ENCODE data around the gene RBM4.
"Not testable (repeated sequence)": the region's sequence is repeated elsewhere in the genome, so short reads cannot be mapped to it uniquely, and the experiment has no call there.

Gene RBM4

DNA sequence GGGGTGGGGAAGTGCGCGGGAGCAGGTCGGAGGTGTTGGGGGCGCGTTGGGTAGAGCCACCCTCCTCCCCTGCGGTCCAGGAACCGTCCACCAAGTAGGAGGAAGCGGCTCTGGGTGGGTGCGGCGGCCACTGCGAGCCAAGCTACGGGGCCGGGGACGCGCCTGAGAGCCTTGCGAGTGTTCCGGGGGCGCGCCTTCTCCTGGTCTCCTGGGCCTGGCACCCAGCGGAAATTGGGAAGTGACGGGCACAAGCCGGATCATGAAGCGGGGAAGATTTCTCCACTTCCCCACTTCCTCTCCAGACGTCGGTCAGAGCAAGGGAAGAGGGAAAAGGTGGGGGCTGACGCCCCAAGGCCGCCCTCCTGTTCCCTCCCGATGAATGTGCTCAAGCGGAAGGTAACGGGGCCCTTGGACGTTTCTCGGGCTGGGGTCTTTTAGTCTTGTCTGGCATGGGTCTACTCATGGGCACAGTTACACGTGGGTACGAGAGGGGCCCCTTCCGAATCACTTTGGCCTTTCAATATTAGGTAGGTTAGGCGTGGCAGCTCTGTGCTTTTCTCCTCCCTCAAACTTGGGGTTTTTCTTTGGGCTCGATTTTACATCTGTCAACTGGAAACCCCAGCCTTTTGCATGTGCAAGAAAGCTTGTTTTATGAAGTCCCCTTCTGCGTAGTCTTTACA lies 21.2 kb upstream of the RBM4 start:
- DNase-seq (ENCODE audit: low spot score): peak; percentile 38

DNA sequence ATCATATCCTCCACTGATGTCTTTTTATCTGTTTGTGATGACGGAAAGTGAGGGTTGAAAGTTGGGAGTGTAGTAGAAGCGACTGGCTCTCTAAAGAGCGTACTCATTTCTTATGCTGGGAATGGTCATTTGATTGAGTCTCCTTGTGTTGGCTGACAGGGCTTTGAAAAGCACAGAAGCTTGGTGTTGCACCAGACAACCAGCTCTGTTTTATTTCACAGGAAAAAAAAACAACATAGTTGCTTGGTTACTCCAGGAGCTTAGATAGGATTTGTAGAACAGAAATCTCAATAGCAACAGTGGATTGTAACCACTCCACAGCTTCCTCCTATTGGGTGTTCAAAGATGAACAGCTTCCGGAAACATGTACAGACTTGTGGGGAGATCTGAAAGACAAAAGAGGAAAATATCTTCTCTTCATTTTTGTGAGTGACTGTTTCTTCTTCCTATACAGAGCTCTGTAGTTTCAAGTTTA lies 19.4 kb upstream of the RBM4 start:
- DNase-seq (ENCODE audit: low spot score): peak; percentile 78

DNA sequence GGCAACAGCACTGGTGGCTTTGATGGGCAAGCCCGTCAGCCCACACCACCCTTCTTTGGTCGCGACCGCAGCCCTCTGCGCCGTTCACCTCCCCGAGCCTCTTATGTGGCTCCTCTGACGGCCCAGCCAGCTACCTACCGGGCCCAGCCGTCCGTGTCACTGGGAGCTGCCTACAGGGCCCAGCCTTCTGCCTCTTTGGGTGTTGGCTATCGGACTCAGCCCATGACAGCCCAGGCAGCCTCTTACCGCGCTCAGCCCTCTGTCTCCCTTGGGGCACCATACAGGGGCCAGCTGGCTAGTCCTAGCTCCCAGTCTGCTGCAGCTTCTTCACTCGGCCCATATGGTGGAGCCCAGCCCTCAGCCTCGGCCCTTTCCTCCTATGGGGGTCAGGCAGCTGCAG lies 14.1 kb upstream of the RBM4 start:
- DNase-seq (ENCODE audit: low spot score): no peak

DNA sequence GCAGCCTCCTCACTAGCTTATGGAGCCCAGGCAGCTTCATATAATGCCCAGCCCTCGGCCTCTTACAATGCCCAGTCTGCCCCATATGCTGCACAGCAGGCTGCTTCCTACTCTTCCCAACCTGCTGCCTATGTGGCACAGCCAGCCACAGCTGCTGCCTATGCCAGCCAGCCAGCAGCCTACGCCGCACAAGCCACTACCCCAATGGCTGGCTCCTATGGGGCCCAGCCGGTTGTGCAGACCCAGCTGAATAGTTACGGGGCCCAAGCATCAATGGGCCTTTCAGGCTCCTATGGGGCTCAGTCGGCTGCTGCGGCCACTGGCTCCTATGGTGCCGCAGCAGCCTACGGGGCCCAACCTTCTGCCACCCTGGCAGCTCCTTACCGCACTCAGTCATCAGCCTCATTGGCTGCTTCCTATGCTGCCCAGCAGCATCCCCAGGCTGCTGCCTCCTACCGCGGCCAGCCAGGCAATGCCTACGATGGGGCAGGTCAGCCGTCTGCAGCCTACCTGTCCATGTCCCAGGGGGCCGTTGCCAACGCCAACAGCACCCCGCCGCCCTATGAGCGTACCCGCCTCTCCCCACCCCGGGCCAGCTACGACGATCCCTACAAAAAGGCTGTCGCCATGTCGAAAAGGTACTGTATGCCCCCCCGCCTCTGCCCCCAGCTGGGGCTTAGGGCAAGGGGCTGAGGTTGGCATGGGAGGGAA lies 13.3 kb upstream of the RBM4 start:
- no peak for DNase-seq (ENCODE audit: low spot score)

DNA sequence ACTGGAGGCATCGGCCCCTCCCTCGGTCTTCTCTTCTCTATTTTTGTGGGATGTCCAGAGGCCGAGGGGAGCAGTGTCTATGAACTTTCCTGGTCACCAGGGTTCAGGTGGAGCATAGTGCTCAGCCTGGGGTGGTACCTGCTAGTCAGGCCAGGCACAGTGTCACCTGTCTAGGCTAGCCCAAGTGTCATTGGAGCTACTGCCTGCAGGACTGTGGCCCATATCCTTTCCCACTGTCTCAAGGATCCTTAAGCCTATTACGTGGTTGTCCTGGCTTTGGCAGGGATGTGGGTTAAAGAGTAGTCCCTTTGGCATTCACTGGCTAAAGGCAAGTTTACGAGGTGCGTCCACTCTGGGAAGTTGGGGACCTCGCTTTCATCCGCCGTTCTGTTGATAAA lies 12.8 kb upstream of the RBM4 start:
- DNase-seq (ENCODE audit: low spot score): no peak

DNA sequence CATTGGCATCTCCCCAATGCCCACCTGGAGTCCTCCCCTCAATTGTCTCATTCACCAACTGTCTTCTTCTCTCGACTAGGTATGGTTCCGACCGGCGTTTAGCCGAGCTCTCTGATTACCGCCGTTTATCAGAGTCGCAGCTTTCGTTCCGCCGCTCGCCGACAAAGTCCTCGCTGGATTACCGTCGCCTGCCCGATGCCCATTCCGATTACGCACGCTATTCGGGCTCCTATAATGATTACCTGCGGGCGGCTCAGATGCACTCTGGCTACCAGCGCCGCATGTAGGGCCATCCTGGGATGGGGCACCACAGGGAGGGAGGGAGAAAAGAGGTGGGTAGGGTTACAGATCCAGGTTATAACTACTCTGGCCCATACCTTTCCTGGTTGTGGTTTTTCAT lies 12.1 kb upstream of the RBM4 start:
- no peak for DNase-seq (ENCODE audit: low spot score)

DNA sequence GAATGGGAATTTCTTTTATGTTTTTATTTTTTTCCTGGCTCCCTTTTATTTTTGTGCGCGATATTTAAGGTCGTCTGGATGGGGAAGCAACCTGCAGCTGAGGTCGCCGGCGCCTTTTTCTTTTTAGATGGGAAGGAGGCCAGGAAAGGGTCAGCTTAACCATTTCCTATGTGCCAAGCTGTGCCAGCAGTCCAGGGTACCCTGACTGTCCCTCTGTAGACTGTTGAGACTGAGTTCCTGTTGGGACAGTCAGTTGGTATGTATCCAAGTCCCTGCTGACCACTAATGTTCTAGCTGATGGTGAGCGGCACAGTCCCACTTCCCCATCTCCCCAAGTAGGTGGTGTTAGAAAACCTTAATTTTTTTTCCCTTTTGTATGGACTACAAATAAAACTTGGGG lies 11.6 kb upstream of the RBM4 start:
- no peak for DNase-seq (ENCODE audit: low spot score)

DNA sequence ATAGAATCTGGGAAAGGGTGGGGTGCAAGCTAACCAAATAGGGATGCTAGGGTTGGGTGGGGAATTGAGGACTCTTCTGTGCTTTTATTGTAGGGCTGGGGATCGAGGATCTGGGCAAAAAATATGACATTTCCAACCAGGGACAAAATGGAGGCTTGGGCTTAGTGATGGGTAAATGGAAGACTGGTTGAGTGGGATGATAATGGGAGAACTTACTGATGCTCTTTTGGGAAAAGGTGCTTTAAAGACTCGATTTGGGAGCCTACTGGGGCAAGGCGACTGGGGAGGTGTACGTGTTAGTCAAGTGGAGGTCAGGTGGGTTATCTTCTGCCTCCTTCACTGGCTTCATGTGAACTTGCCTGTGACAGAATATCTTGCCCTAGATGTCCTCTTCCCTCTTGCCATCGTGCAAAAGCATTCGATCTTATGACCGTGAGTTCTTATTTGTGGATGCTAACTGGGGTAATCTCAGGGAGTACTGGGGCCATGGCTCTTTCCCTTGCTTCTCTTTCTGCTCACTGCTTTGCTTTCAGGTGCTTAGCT lies 10.4 kb upstream of the RBM4 start:
- no peak for DNase-seq (ENCODE audit: low spot score)

DNA sequence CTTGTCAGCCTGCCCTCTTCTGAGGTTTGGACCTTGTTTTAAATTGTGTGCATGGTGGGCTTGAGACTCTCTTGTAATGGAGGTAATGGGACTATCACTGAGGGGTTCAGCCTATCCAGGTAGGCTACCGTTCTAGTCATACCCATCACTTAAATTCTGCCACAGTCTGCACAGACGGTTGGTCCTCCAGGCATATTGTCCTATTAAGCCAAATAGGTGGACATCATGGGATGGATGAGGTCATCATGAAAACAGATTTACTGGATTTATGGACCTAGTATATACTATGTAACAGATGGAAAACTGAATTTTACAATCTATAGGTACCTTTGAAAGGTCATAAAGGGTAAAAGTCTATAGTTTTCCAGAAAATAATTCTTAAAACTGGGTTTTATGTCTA lies 9.1 kb upstream of the RBM4 start:
- no peak for DNase-seq (ENCODE audit: low spot score)

DNA sequence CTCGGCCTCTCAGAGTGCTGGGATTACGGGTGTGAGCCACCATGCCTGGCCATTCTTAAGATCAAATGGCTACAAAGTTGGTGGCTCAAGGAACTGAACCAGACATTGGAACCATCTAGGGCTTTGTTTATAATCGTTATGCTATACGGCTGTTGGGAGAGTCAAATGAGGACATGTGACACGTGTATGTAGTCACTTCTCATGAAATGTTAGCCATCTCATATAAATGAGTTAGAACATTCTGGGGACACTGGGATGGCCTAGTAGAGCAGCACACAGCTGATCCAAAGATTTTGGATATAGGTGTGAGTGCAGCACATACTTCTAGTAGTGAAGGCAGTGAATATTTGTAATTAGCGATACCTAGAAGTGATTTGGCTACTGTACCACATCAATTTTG lies 6.6 kb upstream of the RBM4 start:
- no peak for DNase-seq (ENCODE audit: low spot score)

DNA sequence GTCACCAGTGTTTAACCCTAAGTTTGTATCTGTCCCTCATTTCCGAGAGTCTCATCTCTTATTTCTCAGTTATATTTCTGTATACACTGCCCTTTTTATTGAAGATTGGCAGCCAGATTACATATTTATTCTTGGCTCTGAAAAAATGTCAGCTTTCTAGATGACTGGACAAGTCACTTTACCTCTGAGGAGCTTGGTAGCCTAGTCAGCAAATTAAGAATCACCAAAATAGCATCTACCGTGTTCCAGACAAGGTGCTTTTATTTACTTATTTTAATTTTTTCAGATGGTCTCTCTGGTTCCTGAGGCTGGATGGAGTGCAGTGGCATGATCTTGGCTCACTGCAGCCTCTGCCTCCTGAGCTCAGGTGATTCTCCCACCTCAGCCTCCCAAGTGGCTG lies 5.6 kb upstream of the RBM4 start:
- no peak for DNase-seq (ENCODE audit: low spot score)

DNA sequence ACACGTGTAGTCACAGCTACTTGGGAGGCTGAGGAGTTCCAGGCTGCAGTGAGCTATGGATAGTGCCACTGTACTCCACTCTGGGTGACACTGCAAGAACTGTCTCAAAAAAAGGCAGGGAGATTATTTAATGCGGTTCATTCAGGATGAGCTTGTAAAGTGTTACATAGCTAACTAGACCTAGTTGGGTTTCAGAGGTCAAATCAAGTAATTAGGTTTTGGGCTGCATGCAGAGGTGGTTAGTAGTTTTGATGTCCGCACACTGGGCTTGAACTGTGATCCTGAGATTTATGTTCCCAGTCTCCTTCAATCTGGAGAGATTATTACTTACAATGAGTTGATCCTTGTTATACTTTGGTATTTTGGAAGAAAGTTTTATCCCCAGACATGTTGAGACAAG lies 2.1 kb upstream of the RBM4 start:
- no peak for DNase-seq (ENCODE audit: low spot score)

DNA sequence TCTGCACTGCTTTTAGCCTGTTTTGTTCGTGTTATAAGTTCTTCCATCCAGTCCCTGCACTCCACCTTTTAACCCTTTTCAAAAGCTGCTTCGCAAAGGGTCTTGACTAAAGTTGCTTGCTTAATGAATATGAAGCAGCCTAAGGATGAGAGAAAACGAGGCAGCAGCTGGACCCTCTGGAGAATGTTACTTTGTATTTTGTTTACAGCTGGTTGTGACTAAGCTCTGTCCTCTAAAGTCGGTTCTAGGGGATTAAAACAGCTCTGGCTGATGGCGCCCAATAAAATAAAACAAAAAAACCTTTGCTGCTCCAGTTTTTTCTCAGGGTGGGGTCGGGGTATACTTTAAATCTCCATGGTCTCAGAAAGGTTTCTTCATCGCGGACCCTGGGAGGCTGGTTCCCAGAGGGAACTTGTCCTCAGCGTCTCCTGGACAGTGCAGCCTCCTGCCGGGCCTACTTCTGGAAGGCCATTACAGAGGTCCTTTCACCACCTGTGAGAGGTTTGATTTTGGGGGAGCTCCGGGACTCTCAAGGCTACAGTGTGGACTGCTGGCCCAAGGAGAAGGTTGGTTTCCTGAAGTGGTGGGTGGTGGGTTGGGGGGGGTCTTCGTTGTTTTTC lies 836 bp upstream of the RBM4 start:
- DNase-seq (ENCODE audit: low spot score): no peak

DNA sequence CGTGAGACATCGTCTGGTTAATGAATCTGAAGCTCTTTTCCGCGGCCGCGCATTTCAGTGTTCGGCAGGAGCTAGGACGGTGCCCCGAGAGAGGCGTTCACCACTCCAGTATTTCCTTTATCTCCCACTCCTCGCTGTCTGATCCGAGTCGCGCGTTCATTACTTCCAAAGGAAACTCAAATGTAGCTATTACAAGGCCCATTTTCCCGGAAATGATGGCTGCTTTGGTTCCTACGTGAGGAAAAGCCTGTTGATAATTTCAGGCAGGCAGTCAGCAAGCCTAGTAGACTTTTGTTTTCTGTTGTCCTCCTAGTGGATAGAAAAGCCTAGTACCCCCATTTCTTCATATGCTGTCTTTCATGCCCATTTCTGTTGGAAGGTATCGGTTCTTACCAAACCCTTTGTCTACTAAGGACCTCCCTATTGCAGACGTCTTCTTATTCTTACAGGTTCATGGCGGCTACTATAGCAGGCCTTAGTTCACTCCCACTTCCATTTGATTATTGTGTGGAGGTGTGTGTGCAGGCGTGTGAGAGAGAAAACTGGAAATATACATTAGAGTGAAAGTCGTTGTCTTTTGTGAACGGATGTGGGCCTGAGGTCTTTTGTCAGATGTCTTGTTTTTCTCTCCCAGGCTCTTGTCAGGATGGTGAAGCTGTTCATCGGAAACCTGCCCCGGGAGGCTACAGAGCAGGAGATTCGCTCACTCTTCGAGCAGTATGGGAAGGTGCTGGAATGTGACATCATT lies 737 bp downstream of the RBM4 start:
- DNase-seq (ENCODE audit: low spot score): peak; percentile 30

DNA sequence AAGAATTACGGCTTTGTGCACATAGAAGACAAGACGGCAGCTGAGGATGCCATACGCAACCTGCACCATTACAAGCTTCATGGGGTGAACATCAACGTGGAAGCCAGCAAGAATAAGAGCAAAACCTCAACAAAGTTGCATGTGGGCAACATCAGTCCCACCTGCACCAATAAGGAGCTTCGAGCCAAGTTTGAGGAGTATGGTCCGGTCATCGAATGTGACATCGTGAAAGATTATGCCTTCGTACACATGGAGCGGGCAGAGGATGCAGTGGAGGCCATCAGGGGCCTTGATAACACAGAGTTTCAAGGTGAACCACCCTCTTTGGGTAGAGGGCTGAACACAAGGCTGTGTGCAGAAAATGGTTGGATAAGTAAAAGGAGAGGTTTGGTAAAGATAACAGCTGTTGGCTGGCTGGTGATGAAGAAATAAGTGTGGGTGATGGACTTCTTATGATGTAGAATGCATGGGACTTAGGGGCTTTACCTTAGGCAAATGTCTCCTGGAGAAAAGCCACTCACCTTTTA lies 1.4 kb downstream of the RBM4 start:
- DNase-seq (ENCODE audit: low spot score): not testable (repeated sequence)

DNA sequence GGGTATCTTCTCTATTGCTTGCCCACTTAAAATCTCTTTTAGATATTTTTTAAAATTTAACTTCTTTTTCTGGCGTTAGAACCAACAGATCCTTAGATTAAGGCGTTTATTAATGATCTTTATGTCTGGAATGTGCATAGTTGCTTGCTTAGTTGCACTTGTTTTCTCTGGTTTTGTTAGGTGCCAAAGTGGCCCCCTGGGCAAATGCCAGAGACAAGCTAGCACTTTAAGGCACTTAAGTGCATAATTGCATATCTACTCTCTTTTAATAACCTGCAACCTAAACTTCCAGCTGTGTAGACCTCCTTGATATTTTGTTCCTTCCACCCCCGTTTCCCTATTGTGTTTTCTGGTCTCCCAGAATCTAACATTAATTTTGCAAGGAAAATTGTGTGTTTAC lies 3.3 kb downstream of the RBM4 start:
- DNase-seq (ENCODE audit: low spot score): no peak

DNA sequence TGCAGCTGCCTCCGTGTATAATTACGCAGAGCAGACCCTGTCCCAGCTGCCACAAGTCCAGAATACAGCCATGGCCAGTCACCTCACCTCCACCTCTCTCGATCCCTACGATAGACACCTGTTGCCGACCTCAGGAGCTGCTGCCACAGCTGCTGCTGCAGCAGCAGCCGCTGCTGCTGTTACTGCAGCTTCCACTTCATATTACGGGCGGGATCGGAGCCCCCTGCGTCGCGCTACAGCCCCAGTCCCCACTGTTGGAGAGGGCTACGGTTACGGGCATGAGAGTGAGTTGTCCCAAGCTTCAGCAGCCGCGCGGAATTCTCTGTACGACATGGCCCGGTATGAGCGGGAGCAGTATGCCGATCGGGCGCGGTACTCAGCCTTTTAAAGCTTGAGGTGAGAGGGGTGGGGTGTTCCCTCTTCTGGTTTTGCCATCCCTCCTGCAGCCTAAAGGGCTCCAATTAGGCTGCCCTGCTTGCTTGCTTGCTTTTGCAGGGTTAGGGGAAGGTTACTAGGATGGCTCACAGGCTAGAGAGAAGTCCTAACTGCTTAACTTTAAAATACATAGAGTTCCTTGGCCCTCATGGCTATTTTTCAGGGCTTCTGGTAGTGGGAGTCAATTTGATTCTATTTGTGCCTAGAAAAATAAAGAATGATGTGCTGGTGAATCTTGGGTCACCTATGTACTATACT lies 5.4 kb downstream of the RBM4 start:
- no peak for DNase-seq (ENCODE audit: low spot score)

DNA sequence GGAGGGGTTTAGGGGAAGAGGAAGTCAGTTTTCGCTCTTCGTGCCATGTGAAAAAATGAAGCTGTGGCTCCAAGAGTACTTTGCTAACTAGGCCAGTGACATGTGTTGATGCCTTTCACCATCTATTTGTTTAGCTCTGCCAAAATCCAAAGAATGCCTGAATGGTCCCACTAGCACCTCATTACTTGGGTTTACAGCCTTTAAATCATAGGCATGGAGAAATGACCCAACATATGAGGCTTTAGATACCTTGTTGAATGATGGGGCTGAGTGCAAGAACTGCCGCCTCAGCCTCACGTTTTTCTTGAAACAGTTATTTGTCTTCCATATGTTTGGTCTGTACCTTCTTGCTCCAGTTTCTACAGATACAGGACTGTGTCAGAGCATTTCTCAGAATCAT lies 8.3 kb downstream of the RBM4 start:
- DNase-seq (ENCODE audit: low spot score): no peak

DNA sequence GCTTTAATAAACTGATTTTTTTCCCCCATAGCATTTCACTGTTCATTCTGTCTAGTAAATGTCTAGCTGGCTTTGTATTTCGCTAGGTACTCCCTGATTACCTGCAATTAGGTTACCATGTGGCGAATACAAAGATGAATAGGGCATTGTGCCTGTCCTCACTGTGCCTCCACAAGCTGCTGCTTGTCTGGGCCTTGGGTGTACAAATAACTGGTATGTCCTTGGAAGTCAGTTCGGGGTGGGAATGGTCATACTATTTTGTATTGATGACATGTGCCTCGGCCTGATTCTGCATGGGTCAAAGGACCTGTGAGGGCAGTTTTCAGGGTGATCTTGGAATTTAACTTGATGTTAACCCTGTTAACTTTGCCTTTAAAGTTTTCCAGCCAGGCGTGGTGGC lies 11.4 kb downstream of the RBM4 start:
- no peak for DNase-seq (ENCODE audit: low spot score)

DNA sequence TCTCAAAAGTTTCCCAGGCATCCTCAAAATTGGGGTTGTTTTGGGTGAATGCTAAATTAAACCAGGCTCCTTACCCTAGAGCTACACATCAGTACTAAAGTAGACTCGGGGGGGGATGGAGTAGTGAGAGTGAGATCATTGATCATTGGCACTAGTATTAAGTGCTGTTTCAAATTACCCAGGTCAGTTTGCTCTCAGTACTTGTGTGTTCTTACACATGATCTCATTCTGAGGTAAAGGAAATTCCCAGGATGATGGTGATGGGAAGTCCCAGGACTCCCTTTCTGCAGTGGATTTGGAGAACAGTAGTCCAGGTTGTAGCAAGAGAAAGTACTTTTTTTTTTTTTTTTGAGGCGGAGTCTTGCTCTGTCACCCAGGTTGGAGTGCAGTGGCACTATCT lies 12.5 kb downstream of the RBM4 start:
- DNase-seq (ENCODE audit: low spot score): no peak

DNA sequence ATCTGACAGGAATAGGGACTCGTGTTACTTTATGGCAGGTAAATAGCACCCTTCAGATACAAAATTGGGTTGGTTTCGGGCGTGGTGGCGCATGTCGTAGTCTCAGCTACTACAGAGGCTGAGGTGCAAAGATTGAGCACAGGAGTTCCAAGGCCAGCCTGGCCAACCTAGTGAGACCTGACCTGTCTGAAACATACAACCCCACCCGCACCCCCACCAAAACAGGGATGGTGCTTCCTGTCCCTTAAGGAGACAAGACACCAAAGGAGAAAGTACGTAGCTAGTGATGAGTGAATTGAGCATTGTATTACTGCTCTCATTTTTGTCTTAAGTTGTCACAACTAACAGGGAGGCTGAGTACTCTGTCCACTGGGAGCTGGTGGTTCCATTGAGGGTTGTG lies 14.1 kb downstream of the RBM4 start:
- DNase-seq (ENCODE audit: low spot score): no peak

DNA sequence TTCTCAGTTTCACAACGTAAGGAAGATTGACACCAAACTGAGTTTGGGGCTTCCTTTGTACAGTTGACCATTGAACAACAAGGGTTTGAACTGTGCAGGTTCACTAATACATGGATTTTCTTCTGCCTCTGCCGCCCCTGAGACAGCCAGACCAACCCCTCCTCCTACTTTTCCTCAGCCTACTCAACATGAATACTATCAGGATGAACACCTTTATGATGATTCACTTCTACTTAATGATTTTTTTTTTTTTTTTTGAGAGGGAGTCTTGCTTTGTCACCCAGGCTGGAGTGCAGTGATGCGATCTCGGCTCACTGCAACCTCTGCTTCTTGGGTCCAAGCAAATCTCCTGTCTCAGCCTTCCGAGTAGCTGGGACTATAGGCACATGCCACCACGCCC lies 14.6 kb downstream of the RBM4 start:
- DNase-seq (ENCODE audit: low spot score): no peak

Measured in CD4-positive, alpha-beta T cell treated with Interleukin-15 for 4 hours (primary cell).